H1 (cell line): Measurements from ENCODE around the gene CAMK2B. TPM values are rescaled to one million over a fixed set of nuclear protein-coding genes. Genes with fewer than 3 reads are reported as not detected.

Experiments used
- CTCF ChIA-PET: fragments of 300-600 bp; sonication (Branson Sonifier 250); formaldehyde crosslinking; loops from one replicate; lab custom pipeline; 2021; ENCODE audit not compliant: partially characterized antibody; lab: Charles Lee
- POLR2A ChIA-PET: fragments of 300-600 bp; sonication (Branson Sonifier 250); formaldehyde crosslinking; loops from one replicate; lab custom pipeline; 2021; ENCODE audit warnings: inconsistent platforms; ENCODE audit not compliant: partially characterized antibody; lab: Charles Lee
- DNase-seq, 2 experiments: peaks; one replicate each; pipeline versions ENCODE4 v3.0.0 to v3.0.0-alpha.2; 2010 to 2022; ENCODE audit warnings: low spot score in 2 of 2, low read depth in 1 of 2, mixed read lengths in 1 of 2
- FAIRE-seq: peaks from 2 replicates; lab custom pipeline; 2011; peaks lifted over from hg19 to GRCh38; lab: Jason Lieb, UNC
- H2AFZ ChIP-seq: 2 replicates; pipeline ENCODE4 v1.8.1; 2012; ENCODE audit warnings: low read length, inconsistent platforms
- H2AK5ac ChIP-seq: 2 replicates; pipeline ENCODE4 v1.6.1; 2013; ENCODE audit warnings: low read depth, low read length
- H2BK120ac ChIP-seq: replicated peaks from 2 replicates; pipeline ENCODE3; 2013; ENCODE audit warnings: low read depth, low read length, inconsistent platforms
- H2BK12ac ChIP-seq: 2 replicates; pipeline ENCODE4 v1.6.1; 2013; ENCODE audit warnings: low read depth, low read length
- H2BK15ac ChIP-seq: 2 replicates; pipeline ENCODE4 v1.6.1; 2013; ENCODE audit warnings: low read length
- H2BK20ac ChIP-seq: 2 replicates; pipeline ENCODE4 v1.6.1; 2013; ENCODE audit warnings: low read length
- H2BK5ac ChIP-seq: 2 replicates; pipeline ENCODE4 v1.6.1; 2013; ENCODE audit warnings: low read depth, low read length
- H3K14ac ChIP-seq: 2 replicates; pipeline ENCODE4 v1.6.1; 2013; ENCODE audit warnings: inconsistent platforms; ENCODE audit not compliant: insufficient read length
- H3K18ac ChIP-seq: 2 replicates; pipeline ENCODE4 v1.6.1; 2013; ENCODE audit warnings: low read length; ENCODE audit errors: extremely low read depth
- H3K23ac ChIP-seq: 2 replicates; pipeline ENCODE4 v1.6.1; 2013; ENCODE audit warnings: inconsistent platforms; ENCODE audit not compliant: insufficient read length
- H3K23me2 ChIP-seq: 2 replicates; pipeline ENCODE4 v1.6.1; 2013; ENCODE audit warnings: low read depth, low read length
- H3K27ac ChIP-seq: 2 replicates; pipeline ENCODE4 v1.6.1; 2011; ENCODE audit warnings: low read depth, low read length, inconsistent platforms
- H3K27me3 ChIP-seq, 4 experiments: replicated peaks in 1 of 4; 1 replicate in 1 of 4; 2 replicates in 3 of 4; pipeline versions ENCODE4 v1.6.1 to v1.8.1; 2011 to 2013; ENCODE audit warnings: low read length in 3 of 4, mild to moderate bottlenecking in 3 of 4, inconsistent platforms in 2 of 4, mixed read lengths in 2 of 4, moderate library complexity in 1 of 4; ENCODE audit not compliant: control insufficient read depth in 3 of 4, insufficient read depth in 3 of 4; ENCODE audit errors: extremely low read depth in 1 of 4
- H3K36me3 ChIP-seq, 4 experiments: 2 replicates each; pipeline versions ENCODE4 v1.6.1 to v1.8.1; 2011 to 2013; ENCODE audit warnings: mild to moderate bottlenecking in 4 of 4, low read length in 3 of 4, moderate library complexity in 2 of 4, control low read depth in 1 of 4, inconsistent platforms in 1 of 4; ENCODE audit not compliant: insufficient read depth in 4 of 4, control insufficient read depth in 2 of 4
- H3K4ac ChIP-seq: replicated peaks from 2 replicates; pipeline ENCODE3; 2013; ENCODE audit warnings: low read length, low read depth, mixed read lengths, inconsistent platforms; ENCODE audit not compliant: insufficient read length
- H3K4me1 ChIP-seq, 4 experiments: replicated peaks in 1 of 4; 1 replicate in 1 of 4; 2 replicates in 3 of 4; pipeline versions ENCODE4 v1.6.1 to v1.8.1; 2011 to 2013; ENCODE audit warnings: low read length in 3 of 4, inconsistent platforms in 2 of 4, mixed read lengths in 1 of 4; ENCODE audit not compliant: insufficient read depth in 4 of 4, control insufficient read depth in 3 of 4
- H3K4me2 ChIP-seq, 2 experiments: 2 replicates each; pipeline versions ENCODE4 v1.6.1 to v1.8.1; 2011 to 2013; ENCODE audit warnings: low read depth in 2 of 2, low read length in 2 of 2, control low read depth in 1 of 2, inconsistent platforms in 1 of 2, mild to moderate bottlenecking in 1 of 2; ENCODE audit not compliant: insufficient read depth in 1 of 2
- H3K4me3 ChIP-seq, 4 experiments: fragments of 200-600, 300-600 bp in 1 of 4; sonication (generic), shearing (Covaris generic), sonication (Bioruptor Twin) in 1 of 4; 2 replicates each; pipeline versions ENCODE4 v1.5.1 to v1.8.1; 2011 to 2016; ENCODE audit warnings: low read length in 4 of 4, low read depth in 3 of 4, control low read depth in 2 of 4, inconsistent platforms in 2 of 4, mild to moderate bottlenecking in 2 of 4, mixed read lengths in 1 of 4, moderate library complexity in 1 of 4; ENCODE audit not compliant: insufficient read depth in 2 of 4; ENCODE audit errors: extremely low read depth in 1 of 4
- H3K56ac ChIP-seq: replicated peaks from 2 replicates; pipeline ENCODE3; 2013; ENCODE audit warnings: low read depth, mild to moderate bottlenecking, mixed read lengths, low read length, inconsistent platforms; ENCODE audit not compliant: insufficient read length
- H3K79me1 ChIP-seq: 2 replicates; pipeline ENCODE4 v1.6.1; 2013; ENCODE audit warnings: low read depth, low read length, control low read depth
- H3K79me2 ChIP-seq, 2 experiments: 2 replicates each; pipeline versions ENCODE4 v1.6.1 to v1.8.1; 2012 to 2013; ENCODE audit warnings: low read length in 2 of 2, mild to moderate bottlenecking in 2 of 2, inconsistent platforms in 1 of 2; ENCODE audit not compliant: insufficient read depth in 2 of 2, control insufficient read depth in 1 of 2
- H3K9ac ChIP-seq, 4 experiments: replicated peaks in 1 of 4; 1 replicate in 1 of 4; 2 replicates in 3 of 4; pipeline versions ENCODE4 v1.6.1 to v1.8.1; 2011 to 2013; ENCODE audit warnings: low read depth in 3 of 4, low read length in 3 of 4, control low read depth in 2 of 4, mild to moderate bottlenecking in 2 of 4, moderate library complexity in 2 of 4, inconsistent platforms in 1 of 4; ENCODE audit errors: extremely low read depth in 1 of 4
- H3K9me3 ChIP-seq, 2 experiments: 2 replicates each; pipeline versions ENCODE4 v1.6.1 to v1.8.1; 2012 to 2013; ENCODE audit warnings: mild to moderate bottlenecking in 2 of 2, moderate library complexity in 2 of 2, control low read depth in 1 of 2, inconsistent platforms in 1 of 2, low read depth in 1 of 2, low read length in 1 of 2, mixed read lengths in 1 of 2; ENCODE audit not compliant: insufficient read depth in 2 of 2
- H4K20me1 ChIP-seq, 2 experiments: replicated peaks in 1 of 2; 2 replicates each; pipeline versions ENCODE3 to v1.8.1; 2011 to 2013; ENCODE audit warnings: inconsistent platforms in 2 of 2, low read length in 2 of 2, mild to moderate bottlenecking in 1 of 2; ENCODE audit not compliant: insufficient read depth in 2 of 2, control insufficient read depth in 1 of 2
- H4K5ac ChIP-seq: 2 replicates; pipeline ENCODE4 v1.6.1; 2013; ENCODE audit warnings: low read length, low read depth, mixed read lengths, inconsistent platforms; ENCODE audit not compliant: insufficient read length
- H4K8ac ChIP-seq: 2 replicates; pipeline ENCODE4 v1.8.0; 2013; ENCODE audit warnings: mild to moderate bottlenecking, moderate library complexity, low read length, inconsistent platforms; ENCODE audit not compliant: insufficient read depth; ENCODE audit errors: extremely low read depth
- H4K91ac ChIP-seq: replicated peaks from 2 replicates; pipeline ENCODE3; 2013; ENCODE audit warnings: low read length, mixed read lengths, inconsistent platforms; ENCODE audit not compliant: insufficient read length
- CEBPB ChIP-seq: IDR thresholded peaks from 2 replicates; pipeline ENCODE4 v1.6.1; 2012; ENCODE audit warnings: low read depth, low read length
- CHD2 ChIP-seq: IDR thresholded peaks from 2 replicates; pipeline ENCODE4 v1.6.1; 2012; ENCODE audit warnings: low read length, improper control_type of control experiment
- EGR1 ChIP-seq: IDR thresholded peaks from 2 replicates; pipeline ENCODE4 v1.6.1; 2011; ENCODE audit warnings: low read depth, low read length, borderline replicate concordance
- EP300 ChIP-seq, 2 experiments: IDR thresholded peaks; 1 replicate in 1 of 2; 2 replicates in 1 of 2; pipeline ENCODE4 v1.6.1; 2011 to 2012; ENCODE audit warnings: low read depth in 2 of 2, low read length in 2 of 2, mild to moderate bottlenecking in 2 of 2, borderline replicate concordance in 1 of 2, inconsistent platforms in 1 of 2, moderate library complexity in 1 of 2
- RAD21 ChIP-seq, 2 experiments: IDR thresholded peaks in 1 of 2; conservative IDR thresholded peaks in 1 of 2; 2 replicates each; pipeline ENCODE4 v1.6.1; 2011; ENCODE audit warnings: low read depth in 2 of 2, low read length in 2 of 2, improper control_type of control experiment in 1 of 2, inconsistent platforms in 1 of 2, mild to moderate bottlenecking in 1 of 2, moderate library complexity in 1 of 2
- TAF7 ChIP-seq: optimal IDR thresholded peaks from 2 replicates; pipeline ENCODE3; 2011; ENCODE audit warnings: low read depth, mild to moderate bottlenecking, inconsistent platforms, low read length, moderate library complexity, borderline replicate concordance
- TBP ChIP-seq: IDR thresholded peaks from 2 replicates; pipeline ENCODE4 v1.6.1; 2011; ENCODE audit warnings: low read depth, low read length, improper control_type of control experiment
- WGBS, 2 experiments: shearing (Covaris generic) in 1 of 2; methylation state at CpG; one replicate each; pipeline versions ENCODE4 v1.1.6 to v1.1.7; 2013 to 2015; ENCODE audit warnings: low lambda C conversion rate in 2 of 2, mixed read lengths in 2 of 2, inconsistent platforms in 1 of 2, low coverage in 1 of 2, missing lambda C conversion rate in 1 of 2; ENCODE audit not compliant: insufficient replicate concordance in 2 of 2, insufficient coverage in 1 of 2, insufficient read length in 1 of 2; ENCODE audit errors: extremely low coverage in 1 of 2, missing lambda C conversion rate in 1 of 2; 5-methylcytosine and 5-hydroxymethylcytosine counted together
- polyA plus RNA-seq, 7 experiments: library from polyadenylated mRNA; depleted of rRNA in 3 of 7; stranded (reverse) in 5 of 7; unstranded in 2 of 7; fragments of >200 nt in 5 of 7; fragments of 200-250 nt in 2 of 7; gene quantifications; 1 replicate in 5 of 7; 2 replicates in 1 of 7; 4 replicates in 1 of 7; pipeline versions ENCODE4 v1.2.1 to v1.2.3, GENCODE V29; 2011 to 2013; ENCODE audit warnings: missing spikeins in 2 of 7, mixed read lengths in 2 of 7
- total RNA-seq: library from RNA; stranded (reverse); fragmentation: NEBNext Ultra II Directional; extraction: Animal tissue kit (Norgen Biotek cat#: 25700); gene quantifications from 2 replicates; pipeline ENCODE4 v1.2.1, GENCODE V29; 2021
- TF ChIP-seq, protein P1 (sequence below): IDR thresholded peaks from 2 replicates; pipeline ENCODE4 v1.6.1; 2012; ENCODE audit warnings: inconsistent platforms
- TF ChIP-seq, protein P2 (sequence below), 3 experiments: IDR thresholded peaks; 1 replicate in 2 of 3; 2 replicates in 1 of 3; pipeline versions ENCODE4 v1.5.1 to v1.6.1; 2011; ENCODE audit warnings: low read length in 3 of 3, mild to moderate bottlenecking in 3 of 3, inconsistent platforms in 2 of 3, low read depth in 1 of 3, moderate library complexity in 1 of 3; ENCODE audit not compliant: insufficient read depth in 1 of 3; ENCODE audit errors: control extremely low read depth in 1 of 3

CAMK2B gene
- total and polyA plus RNA-seq, 2 of the 8 experiments (the other 6 are each of a cell fraction or from before 2014, with no cell fraction given): 0.05 to 0.15 TPM

DNA sequence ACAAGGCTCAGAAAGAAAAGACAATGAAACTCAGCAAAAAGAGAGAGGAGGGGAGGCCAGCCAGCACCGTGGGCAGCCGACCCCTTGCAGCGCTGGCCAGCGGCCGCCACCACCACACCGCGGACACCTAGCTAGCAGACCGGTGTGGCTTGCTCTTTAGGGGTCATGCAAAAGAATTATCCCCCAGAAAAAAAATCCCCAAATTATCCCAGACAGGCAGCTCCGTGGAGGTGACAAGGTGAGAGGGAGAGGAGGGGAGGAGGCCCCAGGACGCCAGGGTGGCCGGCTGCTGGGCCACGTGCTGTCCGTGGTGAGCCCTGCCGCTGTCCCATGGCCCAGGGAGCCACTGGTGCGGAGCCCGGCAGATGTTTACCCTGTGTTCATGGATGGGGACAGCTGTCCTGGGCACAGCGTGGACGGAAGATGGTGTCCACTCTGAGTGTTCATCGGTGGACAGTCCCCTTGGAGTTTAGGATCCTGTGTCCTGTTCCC lies 108.1 kb downstream of the CAMK2B start:
- H3K9ac ChIP-seq: no peak overlapping the region
- H4K5ac ChIP-seq: no peak overlapping the region
- peaks cover 0 to 2% of the 10 kb centered on the region in 2 experiments for H4K20me1 ChIP-seq
- H2AK5ac ChIP-seq: peak overlapping the region; percentile 41; the same call in 1 of the 2 replicates
- no peak overlapping the region for H3K4ac ChIP-seq
- peak overlapping the region; percentile 77; the same call in 1 of the 2 replicates for H2BK5ac ChIP-seq
- ChIA-PET CTCF (interaction anchor here (0.6 to 6.0 kb wide), 14 partner anchors 7 to 260 kb away, joined by 3 to 35 read pairs (median 4); partner anchors contain the start of gene YKT6), POLR2A (interaction anchor here (0.5 to 1.0 kb wide), 2 partner anchors 16 to 97 kb away, joined by 3 read pairs; partner anchors contain the start of gene YKT6)
- no peak overlapping the region for H3K4me2 ChIP-seq
- H3K23ac ChIP-seq: no peak overlapping the region
- no peaks in the 10 kb centered on the region for H3K27me3 ChIP-seq
- no peak overlapping the region for H2BK20ac ChIP-seq
- peak overlapping the region; percentile 53; the same call in 1 of the 2 replicates for H2BK15ac ChIP-seq
- peaks cover 0 to 23% (median 19%) of the 10 kb centered on the region in 4 experiments; a peak in 6 of 7 replicates for H3K4me1 ChIP-seq
- peak overlapping the region; percentile 62 for H4K91ac ChIP-seq
- H2BK120ac ChIP-seq: no peak overlapping the region
- H3K14ac ChIP-seq: no peak overlapping the region
- H3K23me2 ChIP-seq: no peaks in the 10 kb centered on the region
- H3K27ac ChIP-seq: no peak overlapping the region
- no peak overlapping the region for H3K56ac ChIP-seq
- no peaks in the 10 kb centered on the region for H3K79me1 ChIP-seq
- peaks cover 0 to 4% (median 0%) of the 10 kb centered on the region in 4 experiments; a peak in 2 of 8 replicates for H3K36me3 ChIP-seq
- H2BK12ac ChIP-seq: no peak overlapping the region
- no peak overlapping the region; the same call in 1 of the 2 replicates for H4K8ac ChIP-seq
- no peaks in the 10 kb centered on the region for H3K79me2 ChIP-seq
- H3K4me3 ChIP-seq: no peak overlapping the region
- FAIRE-seq (no peak), DNase-seq (no peak)
- no peak overlapping the region for H3K18ac ChIP-seq
- WGBS, 2 experiments: 94% methylated on average over 17 of the region's 19 CpGs; no CpG with 5 or more reads in 1 of the 2 experiments
- H2AFZ ChIP-seq: no peak overlapping the region
- no peaks in the 10 kb centered on the region; a peak in 1 of 4 replicates for H3K9me3 ChIP-seq
- TF ChIP-seq, protein P1, sequence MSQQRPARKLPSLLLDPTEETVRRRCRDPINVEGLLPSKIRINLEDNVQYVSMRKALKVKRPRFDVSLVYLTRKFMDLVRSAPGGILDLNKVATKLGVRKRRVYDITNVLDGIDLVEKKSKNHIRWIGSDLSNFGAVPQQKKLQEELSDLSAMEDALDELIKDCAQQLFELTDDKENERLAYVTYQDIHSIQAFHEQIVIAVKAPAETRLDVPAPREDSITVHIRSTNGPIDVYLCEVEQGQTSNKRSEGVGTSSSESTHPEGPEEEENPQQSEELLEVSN: no peak
- TF ChIP-seq TBP: no peak
- no peak for TF ChIP-seq RAD21 (IDR thresholded peaks at IDR 0.05 in 1 of 2, conservative IDR thresholded peaks at IDR 0.05 in 1 of 2; ENCODE audit: low read depth in 2 of 2, low read length in 2 of 2)
- no peak for TF ChIP-seq CEBPB
- TF ChIP-seq, protein P2, sequence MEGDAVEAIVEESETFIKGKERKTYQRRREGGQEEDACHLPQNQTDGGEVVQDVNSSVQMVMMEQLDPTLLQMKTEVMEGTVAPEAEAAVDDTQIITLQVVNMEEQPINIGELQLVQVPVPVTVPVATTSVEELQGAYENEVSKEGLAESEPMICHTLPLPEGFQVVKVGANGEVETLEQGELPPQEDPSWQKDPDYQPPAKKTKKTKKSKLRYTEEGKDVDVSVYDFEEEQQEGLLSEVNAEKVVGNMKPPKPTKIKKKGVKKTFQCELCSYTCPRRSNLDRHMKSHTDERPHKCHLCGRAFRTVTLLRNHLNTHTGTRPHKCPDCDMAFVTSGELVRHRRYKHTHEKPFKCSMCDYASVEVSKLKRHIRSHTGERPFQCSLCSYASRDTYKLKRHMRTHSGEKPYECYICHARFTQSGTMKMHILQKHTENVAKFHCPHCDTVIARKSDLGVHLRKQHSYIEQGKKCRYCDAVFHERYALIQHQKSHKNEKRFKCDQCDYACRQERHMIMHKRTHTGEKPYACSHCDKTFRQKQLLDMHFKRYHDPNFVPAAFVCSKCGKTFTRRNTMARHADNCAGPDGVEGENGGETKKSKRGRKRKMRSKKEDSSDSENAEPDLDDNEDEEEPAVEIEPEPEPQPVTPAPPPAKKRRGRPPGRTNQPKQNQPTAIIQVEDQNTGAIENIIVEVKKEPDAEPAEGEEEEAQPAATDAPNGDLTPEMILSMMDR (IDR thresholded peaks at IDR 0.05; ENCODE audit: control extremely low read depth in 1 of 3, insufficient read depth in 1 of 3, low read depth in 1 of 3, low read length in 3 of 3): no peak
- TF ChIP-seq EGR1: no peak
- TF ChIP-seq EP300 (IDR thresholded peaks at IDR 0.05; ENCODE audit: borderline replicate concordance in 1 of 2, low read depth in 2 of 2, low read length in 2 of 2): no peak
- TF ChIP-seq CHD2: no peak
- no peak for TF ChIP-seq TAF7
